GM23338 (cell line): ENCODE data around the gene CCDC63. TPM values are rescaled to one million over a fixed set of nuclear protein-coding genes. Genes with fewer than 3 reads are reported as not detected.

Source experiments
- ATAC-seq: fragments of 200-7000 bp; cut with Tn5 transposase; 3 replicates; pipeline ENCODE4 v1.9.1; 2020
- DNase-seq: peaks from one replicate; pipeline ENCODE4 v3.0.0-alpha.2; 2015; ENCODE audit warnings: low spot score
- H2AFZ ChIP-seq: fragments of 200-600 bp; sonication (generic); 2 replicates; pipeline ENCODE4 v1.8.0; 2016; ENCODE audit warnings: antibody characterized with exemption, mild to moderate bottlenecking, moderate library complexity
- H3F3A ChIP-seq: fragments of 200-600 bp; sonication (generic); replicated peaks from 2 replicates; pipeline ENCODE4 v1.8.0; 2017; ENCODE audit warnings: antibody characterized with exemption, mixed run types, low read depth
- H3K27ac ChIP-seq: fragments of 200-600 bp; sonication (generic); 2 replicates; pipeline ENCODE4 v1.6.1; 2016; ENCODE audit warnings: low read depth
- H3K27me3 ChIP-seq: fragments of 200-600 bp; sonication (generic); 2 replicates; pipeline ENCODE4 v1.8.0; 2016; ENCODE audit warnings: mild to moderate bottlenecking, mixed run types, moderate library complexity; ENCODE audit not compliant: insufficient read depth
- H3K36me3 ChIP-seq: fragments of 200-600 bp; sonication (generic); 2 replicates; pipeline ENCODE4 v1.8.0; 2016; ENCODE audit warnings: mild to moderate bottlenecking; ENCODE audit not compliant: insufficient read depth
- H3K4me1 ChIP-seq: fragments of 200-600 bp; sonication (generic); 2 replicates; pipeline ENCODE4 v1.8.0; 2016; ENCODE audit warnings: mild to moderate bottlenecking, moderate library complexity; ENCODE audit not compliant: insufficient read depth
- H3K4me2 ChIP-seq: fragments of 200-600 bp; sonication (generic); 2 replicates; pipeline ENCODE4 v1.7.1; 2017; ENCODE audit warnings: mixed run types
- H3K4me3 ChIP-seq: fragments of 200-600 bp; sonication (generic); 2 replicates; pipeline ENCODE4 v1.6.1; 2016; ENCODE audit warnings: mixed run types
- H3K79me2 ChIP-seq: fragments of 200-600 bp; sonication (generic); replicated peaks from 2 replicates; pipeline ENCODE4 v1.8.0; 2017; ENCODE audit warnings: mild to moderate bottlenecking; ENCODE audit not compliant: insufficient read depth
- H3K9me2 ChIP-seq: fragments of 200-600 bp; sonication (generic); 2 replicates; pipeline ENCODE4 v1.8.0; 2017; ENCODE audit not compliant: insufficient read depth
- H4K20me1 ChIP-seq: fragments of 200-600 bp; sonication (generic); replicated peaks from 2 replicates; pipeline ENCODE4 v1.8.0; 2017; ENCODE audit warnings: mild to moderate bottlenecking; ENCODE audit not compliant: insufficient read depth
- H3K27ac Mint-ChIP-seq: 2 replicates; pipeline ENCODE4 v1.8.0; 2020; ENCODE audit warnings: inconsistent platforms, mild to moderate bottlenecking, moderate library complexity, mixed read lengths
- H3K27me3 Mint-ChIP-seq: 3 replicates; pipeline ENCODE4 v1.8.0; 2022; ENCODE audit warnings: low read depth, mild to moderate bottlenecking, moderate library complexity, mixed read lengths, inconsistent platforms; ENCODE audit not compliant: insufficient read depth, poor library complexity
- H3K36me3 Mint-ChIP-seq: 3 replicates; pipeline ENCODE4 v1.8.0; 2021; ENCODE audit warnings: low read depth, mild to moderate bottlenecking, inconsistent platforms, moderate library complexity, mixed read lengths
- H3K4me1 Mint-ChIP-seq: 3 replicates; pipeline ENCODE4 v1.8.0; 2020; ENCODE audit warnings: mild to moderate bottlenecking, inconsistent platforms, mixed read lengths
- H3K4me3 Mint-ChIP-seq: 3 replicates; pipeline ENCODE4 v1.8.0; 2021; ENCODE audit warnings: moderate library complexity, mild to moderate bottlenecking, inconsistent platforms, mixed read lengths
- H3K9me3 Mint-ChIP-seq: 3 replicates; pipeline ENCODE4 v1.8.0; 2020; ENCODE audit warnings: moderate library complexity, mild to moderate bottlenecking, inconsistent platforms, mixed read lengths
- CTCF ChIP-seq, 2 experiments: fragments of 200-600 bp in 1 of 2; sonication (generic) in 1 of 2; conservative IDR thresholded peaks; 2 replicates each; pipeline versions ENCODE4 v1.5.1 to v1.6.1; 2016 to 2017; ENCODE audit warnings: antibody characterized with exemption in 2 of 2, low read depth in 2 of 2, mild to moderate bottlenecking in 2 of 2, moderate library complexity in 1 of 2
- EZH2 ChIP-seq: fragments of 200-600 bp; sonication (generic); IDR thresholded peaks from one replicate; pipeline ENCODE4 v1.8.0; 2017; ENCODE audit warnings: antibody characterized with exemption, mild to moderate bottlenecking, low read depth; ENCODE audit not compliant: unreplicated experiment
- JUNB ChIP-seq: IDR thresholded peaks from one replicate; pipeline ENCODE4 v1.6.1; 2016; ENCODE audit warnings: antibody characterized with exemption; ENCODE audit not compliant: unreplicated experiment
- NANOG ChIP-seq: IDR thresholded peaks from 2 replicates; pipeline ENCODE4 v1.6.1; 2016; ENCODE audit warnings: antibody characterized with exemption, borderline replicate concordance
- POLR2AphosphoS5 ChIP-seq: IDR thresholded peaks from 2 replicates; pipeline ENCODE4 v1.6.1; 2016; ENCODE audit warnings: antibody characterized with exemption, low read depth
- STAT1 ChIP-seq: IDR thresholded peaks from one replicate; pipeline ENCODE4 v1.6.1; 2016; ENCODE audit warnings: antibody characterized with exemption; ENCODE audit not compliant: unreplicated experiment
- ZNF462 ChIP-seq: fragments of 250-450 bp; sonication (Bioruptor Pico); IDR thresholded peaks from 2 replicates; pipeline ENCODE4 v1.5.0; 2020; ENCODE audit warnings: mild to moderate bottlenecking, moderate library complexity
- polyA plus RNA-seq: library from polyadenylated mRNA; unstranded; fragments of >200 nt; fragmentation: Nextera tagmentation; extraction: Ambion mirVana; gene quantifications from 2 replicates; pipeline ENCODE4 v1.2.1, GENCODE V29; 2016
- total RNA-seq: library from RNA; depleted of rRNA; stranded (reverse); fragments of >200 nt; shearing (Covaris generic); gene quantifications from 2 replicates; pipeline ENCODE4 v1.2.3, GENCODE V29; 2014

The CCDC63 gene
- total and polyA plus RNA-seq, 2 experiments from 2014 or later = 1.8 TPM; not detected in 1

- TF ChIP-seq ZNF462 (CRISPR knock-in tag) (no peak), JUNB (no peak), EZH2 (no peak), NANOG (no peak)
These were observed 27.6 kb downstream of the CCDC63 start (continued) for GRCh38 chr12:110874351-110874750.

- Histone ChIP-seq H2AFZ (no peak overlapping the region), H3K27ac (no peak overlapping the region), H4K20me1 (no peaks in the 10 kb centered on the region), H3K4me3 (no peak overlapping the region), H3K79me2 (no peaks in the 10 kb centered on the region), H3K9me2 (no peaks in the 10 kb centered on the region), H3K27me3 (no peaks in the 10 kb centered on the region), H3K36me3 (no peaks in the 10 kb centered on the region), H3F3A (no peaks in the 10 kb centered on the region), H3K4me2 (no peak overlapping the region), H3K4me1 (no peaks in the 10 kb centered on the region)
- Mint-ChIP-seq H3K4me3 (no peak overlapping the region), H3K36me3 (peaks cover 5% of the 10 kb centered on the region; the same call in 2 of the 3 replicates), H3K27ac (no peak overlapping the region), H3K27me3 (peaks cover 5% of the 10 kb centered on the region), H3K4me1 (no peaks in the 10 kb centered on the region), H3K9me3 (peaks cover 10% of the 10 kb centered on the region)
- no peak for ATAC-seq
- no peak for DNase-seq
- TF ChIP-seq STAT1 (no peak), ZNF462 (CRISPR knock-in tag) (no peak), POLR2AphosphoS5 (no peak), CTCF (conservative IDR thresholded peaks at IDR 0.05; ENCODE audit: low read depth in 2 of 2) (no peak)
These were observed 28.0 kb downstream of the CCDC63 start for GRCh38 chr12:110874781-110875180.
